GM13976 (cell line): ENCODE results near the gene DCC.

Experiments used
- DNase-seq: peaks from one replicate; pipeline ENCODE4 v3.0.0; 2012; ENCODE audit warnings: low spot score
- CTCF ChIP-seq: IDR thresholded peaks from 2 replicates; pipeline ENCODE4 v1.5.1; 2012; ENCODE audit warnings: borderline replicate concordance, mild to moderate bottlenecking; ENCODE audit not compliant: insufficient read depth; ENCODE audit errors: extremely low read depth, missing control alignments, control extremely low read depth
- in situ Hi-C: fragments of 300-500 bp; cut with MboI; formaldehyde crosslinking; loops from one replicate; pipeline ENCODE4 v1.12.0; 2022; ENCODE audit warnings: low sequenced_read_pairs, mixed read lengths, inconsistent platforms; ENCODE audit not compliant: unreplicated experiment

Gene DCC

GRCh38 chr18:52588931-52589330 lies 248.9 kb downstream of the DCC start:
- DNase-seq: no peak
- TF ChIP-seq CTCF: no peak
- in situ Hi-C loops: no loop called here

GRCh38 chr18:52596748-52597435 lies 256.9 kb downstream of the DCC start:
- TF ChIP-seq CTCF: no peak

DNA sequence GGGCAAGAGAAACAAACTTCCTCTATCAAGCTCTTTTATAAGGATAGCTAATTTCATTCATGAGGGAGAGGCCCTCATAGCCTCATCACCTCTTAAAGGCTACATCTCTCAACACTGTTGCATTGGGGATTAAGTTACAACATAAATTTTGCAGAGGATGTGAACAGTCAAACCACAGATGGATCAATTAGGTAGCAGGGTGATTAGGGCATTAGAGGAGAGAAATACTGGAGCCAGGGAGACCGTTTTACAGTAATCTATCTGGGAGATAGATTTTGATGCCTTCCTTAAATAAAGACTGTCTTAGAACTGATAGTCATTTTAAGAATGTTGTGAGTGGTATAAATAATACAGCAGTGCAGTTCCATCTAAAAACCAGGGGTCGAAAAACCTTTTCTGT lies 258.9 kb downstream of the DCC start:
- in situ Hi-C loops: no loop called here
- no peak for DNase-seq
- TF ChIP-seq CTCF: no peak

More at GRCh38 chr18:52596748-52597435, 256.9 kb downstream of the DCC start:
- in situ Hi-C loops: no loop called here
- DNase-seq: no peak

DNA sequence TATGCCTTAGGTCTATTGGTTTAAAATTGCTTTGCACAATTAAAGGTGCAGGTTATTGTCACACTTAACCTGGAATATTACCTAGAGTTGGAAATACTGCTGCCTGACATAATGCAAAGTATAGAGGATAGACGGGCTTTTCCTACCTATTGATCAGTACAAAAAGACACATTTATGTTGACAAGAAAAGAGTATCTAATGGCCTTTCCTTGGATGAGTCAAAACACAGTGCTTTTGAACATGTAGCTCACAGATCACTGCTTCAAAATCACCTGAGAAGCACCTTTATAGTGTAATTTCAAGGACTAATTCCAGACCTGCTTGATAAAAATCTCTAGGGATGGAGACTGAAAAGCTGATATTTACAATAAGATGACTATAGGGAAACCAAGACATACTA lies 262.8 kb downstream of the DCC start:
- in situ Hi-C loops: no loop called here
- TF ChIP-seq CTCF: no peak
- no peak for DNase-seq

DNA sequence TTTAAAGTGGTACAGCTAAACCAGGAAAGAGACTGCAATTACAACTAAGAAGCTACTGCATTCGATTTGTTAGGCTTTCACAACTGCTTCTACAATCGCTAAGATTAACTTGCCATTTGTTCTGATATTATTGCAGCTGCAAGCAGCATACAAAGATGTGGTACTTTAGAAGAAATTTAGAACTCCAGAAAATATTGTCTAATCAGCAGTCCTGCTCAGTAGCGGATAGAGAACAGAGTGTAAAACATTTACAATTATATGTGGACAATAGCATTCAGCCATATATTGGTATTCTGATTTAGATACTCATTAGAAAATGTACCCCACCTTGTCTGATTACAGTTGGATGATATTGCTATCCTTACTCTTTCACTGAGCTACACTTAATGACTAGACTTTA lies 265.3 kb downstream of the DCC start:
- DNase-seq: no peak
- in situ Hi-C loops: no loop called here

GRCh38 chr18:52607985-52608384 lies 268.0 kb downstream of the DCC start:
- in situ Hi-C loops: no loop called here
- no peak for TF ChIP-seq CTCF
- no peak for DNase-seq

More for the DNA sequence above, 265.3 kb downstream of the DCC start:
- no peak for TF ChIP-seq CTCF
